B cell (primary cell): ENCODE measurements around the gene BCAM.
A peak's percentile ranks its signal among the peaks of the same experiment; 100 is the strongest.

Experiments used
- CTCF ChIP-seq: fragments of 200-600 bp; IDR thresholded peaks from one replicate; pipeline ENCODE4 v1.8.0; 2022; ENCODE audit warnings: antibody characterized with exemption, mild to moderate bottlenecking
- EZH2 ChIP-seq: IDR thresholded peaks from 2 replicates; pipeline ENCODE4 v1.6.1; 2012; ENCODE audit warnings: borderline replicate concordance, low read depth, mild to moderate bottlenecking, moderate library complexity, low read length; ENCODE audit not compliant: insufficient read depth, poor library complexity, severe bottlenecking

GRCh38 chr19:44846455-44847143 lies 37.7 kb downstream of the BCAM start:
- no peak for TF ChIP-seq CTCF
- peak; percentile 23 for TF ChIP-seq EZH2
